ENCODE measurements around the gene TSPAN9. TPM values are rescaled to one million over a fixed set of nuclear protein-coding genes. Genes with fewer than 3 reads are reported as not detected.

The TSPAN9 gene
- total and polyA plus RNA-seq, 4 donors, result 23.0 to 72.3 (median 33.9) TPM

- Histone ChIP-seq H3K27ac (ENCODE audit: low read depth in 1 of 2, low read length in 1 of 2) (no peak overlapping the region), H3K27me3 (ENCODE audit: control insufficient read depth in 3 of 3, insufficient read depth in 3 of 3, low read length in 2 of 3) (no peaks in the 10 kb centered on the region), H3K4me3 (no peak overlapping the region), H3K9ac (ENCODE audit: insufficient read depth in 1 of 2, low read length in 2 of 2) (no peak overlapping the region), H3K4me1 (ENCODE audit: control insufficient read depth in 5 of 5, insufficient read depth in 5 of 5, low read length in 5 of 5) (peaks cover 0 to 15% (median 9%) of the 10 kb centered on the region in 5 donors), H3K9me3 (ENCODE audit: control insufficient read depth in 4 of 4, insufficient read depth in 3 of 4, low read length in 3 of 4) (peaks cover 0 to 4% (median 0%) of the 10 kb centered on the region in 4 donors), H3K36me3 (ENCODE audit: control insufficient read depth in 4 of 4, insufficient read depth in 4 of 4, low read length in 4 of 4) (peaks cover 0 to 3% (median 2%) of the 10 kb centered on the region in 4 donors)
- no peak for TF ChIP-seq CTCF (IDR thresholded peaks at IDR 0.05; ENCODE audit: control extremely low read depth, extremely low read depth)
- DNase-seq (no peak), ATAC-seq (ENCODE audit: insufficient read depth, low FRiP score) (no peak)
- WGBS, 2 donors, result 91 to 94% methylated on average over 5 of the region's 5 CpGs
Measured at GRCh38 chr12:3228552-3228951, 151.4 kb downstream of the TSPAN9 start.

- 90 to 91% methylated on average over 5 of the region's 5 CpGs for WGBS, 2 donors
- no peak for ATAC-seq (ENCODE audit: insufficient read depth, low FRiP score)
Measured at GRCh38 chr12:3229577-3229976, 152.4 kb downstream of the TSPAN9 start.

GRCh38 chr12:3230758-3231375, 153.7 kb downstream of the TSPAN9 start:
- no peak for TF ChIP-seq CTCF (IDR thresholded peaks at IDR 0.05; ENCODE audit: control extremely low read depth, extremely low read depth)
- Histone ChIP-seq H3K27me3 (ENCODE audit: control insufficient read depth in 3 of 3, insufficient read depth in 3 of 3, low read length in 2 of 3) (no peaks in the 10 kb centered on the region), H3K36me3 (ENCODE audit: control insufficient read depth in 4 of 4, insufficient read depth in 4 of 4, low read length in 4 of 4) (peaks cover 0 to 5% (median 3%) of the 10 kb centered on the region in 4 donors), H3K9me3 (ENCODE audit: control insufficient read depth in 4 of 4, insufficient read depth in 3 of 4, low read length in 3 of 4) (peaks cover 0 to 4% (median 0%) of the 10 kb centered on the region in 4 donors), H3K4me3 (no peak overlapping the region), H3K4me1 (ENCODE audit: control insufficient read depth in 5 of 5, insufficient read depth in 5 of 5, low read length in 5 of 5) (peaks cover 0 to 15% (median 5%) of the 10 kb centered on the region in 5 donors), H3K9ac (ENCODE audit: insufficient read depth in 1 of 2, low read length in 2 of 2) (no peak overlapping the region), H3K27ac (ENCODE audit: low read depth in 1 of 2, low read length in 1 of 2) (peak overlapping the region in 1 of 2 donors; percentile 93)
- no peak for ATAC-seq (ENCODE audit: insufficient read depth, low FRiP score)
- no peak for DNase-seq
- WGBS, 2 donors, result 84 to 85% methylated on average over 14 of the region's 14 CpGs

More at GRCh38 chr12:3229577-3229976, 152.4 kb downstream of the TSPAN9 start:
- Histone ChIP-seq H3K9ac (ENCODE audit: insufficient read depth in 1 of 2, low read length in 2 of 2) (no peak overlapping the region), H3K4me1 (ENCODE audit: control insufficient read depth in 5 of 5, insufficient read depth in 5 of 5, low read length in 5 of 5) (peaks cover 0 to 15% (median 9%) of the 10 kb centered on the region in 5 donors), H3K27me3 (ENCODE audit: control insufficient read depth in 3 of 3, insufficient read depth in 3 of 3, low read length in 2 of 3) (no peaks in the 10 kb centered on the region), H3K27ac (ENCODE audit: low read depth in 1 of 2, low read length in 1 of 2) (no peak overlapping the region), H3K9me3 (ENCODE audit: control insufficient read depth in 4 of 4, insufficient read depth in 3 of 4, low read length in 3 of 4) (peaks cover 0 to 4% (median 0%) of the 10 kb centered on the region in 4 donors), H3K36me3 (ENCODE audit: control insufficient read depth in 4 of 4, insufficient read depth in 4 of 4, low read length in 4 of 4) (peaks cover 0 to 4% (median 3%) of the 10 kb centered on the region in 4 donors), H3K4me3 (no peak overlapping the region)
- no peak for TF ChIP-seq CTCF (IDR thresholded peaks at IDR 0.05; ENCODE audit: control extremely low read depth, extremely low read depth)
- no peak for DNase-seq
